ENCODE data around the gene MED12. TPM values are rescaled to one million over a fixed set of nuclear protein-coding genes. Genes with fewer than 3 reads are reported as not detected.

The MED12 gene
- total RNA-seq, 3 donors from 2014 or later: 34.4 to 55.4 (median 47.8) TPM

GRCh38 chrX:71102292-71102691 lies 16.1 kb upstream of the MED12 start:
- DNase-seq: no peak
- Histone ChIP-seq H3K9me3 (no peaks in the 10 kb centered on the region), H3K4me3 (no peak overlapping the region), H3K36me3 (ENCODE audit: low read depth) (no peaks in the 10 kb centered on the region), H3K4me1 (ENCODE audit: low read depth) (no peaks in the 10 kb centered on the region)
- no peak for TF ChIP-seq CTCF (IDR thresholded peaks at IDR 0.05)
- intact Hi-C loops (cut with DNase I, micrococcal nuclease): no loop called here
- ATAC-seq: no peak

- Histone ChIP-seq H3K9me3 (no peaks in the 10 kb centered on the region), H3K36me3 (ENCODE audit: low read depth) (no peaks in the 10 kb centered on the region), H3K4me3 (no peak overlapping the region), H3K4me1 (ENCODE audit: low read depth) (no peaks in the 10 kb centered on the region)
- DNase-seq (peak; percentile 45 to 67 (median 57)), ATAC-seq (peak; percentile 64)
- TF ChIP-seq CTCF (IDR thresholded peaks at IDR 0.05): no peak
- intact Hi-C loops (cut with DNase I, micrococcal nuclease): no loop called here
Observed at GRCh38 chrX:71103110-71103983, 15.0 kb upstream of the MED12 start.

GRCh38 chrX:71105628-71106027 lies 12.8 kb upstream of the MED12 start:
- intact Hi-C loops (cut with DNase I, micrococcal nuclease): no loop called here
- no peak for ATAC-seq
- Histone ChIP-seq H3K9me3 (no peaks in the 10 kb centered on the region), H3K36me3 (ENCODE audit: low read depth) (no peaks in the 10 kb centered on the region), H3K4me1 (ENCODE audit: low read depth) (no peaks in the 10 kb centered on the region), H3K4me3 (no peak overlapping the region)
- DNase-seq: no peak
- no peak for TF ChIP-seq CTCF (IDR thresholded peaks at IDR 0.05)

- ATAC-seq (no peak), DNase-seq (no peak)
- H3K4me1 ChIP-seq (ENCODE audit: low read depth): no peaks in the 10 kb centered on the region
- intact Hi-C loops (cut with DNase I, micrococcal nuclease): no loop called here
- H3K36me3 ChIP-seq (ENCODE audit: low read depth): no peaks in the 10 kb centered on the region
- TF ChIP-seq CTCF (IDR thresholded peaks at IDR 0.05): no peak
- H3K4me3 ChIP-seq: no peak within 1 kb of the TSS
- H3K9me3 ChIP-seq: no peaks in the 10 kb centered on the region
Observed at GRCh38 chrX:71106427-71106826, 12.0 kb upstream of the MED12 start, which contains the start of gene CXorf65. CXorf65 (minus strand) TSS chrX:71106740; CDS start chrX:71106556, 184 bp downstream.

GRCh38 chrX:71107245-71107644 lies 11.2 kb upstream of the MED12 start:
- intact Hi-C loops (cut with DNase I, micrococcal nuclease): no loop called here
- DNase-seq: no peak
- no peak overlapping the region for H3K4me3 ChIP-seq
- no peaks in the 10 kb centered on the region for H3K36me3 ChIP-seq (ENCODE audit: low read depth)
- H3K9me3 ChIP-seq: no peaks in the 10 kb centered on the region
- no peak for TF ChIP-seq CTCF (IDR thresholded peaks at IDR 0.05)
- no peaks in the 10 kb centered on the region for H3K4me1 ChIP-seq (ENCODE audit: low read depth)
- no peak for ATAC-seq

All from mucosa of descending colon (tissue), 3 donors.